HepG2 (cell line): Measurements from ENCODE around the gene LZTR1. TPM values are rescaled to one million over a fixed set of nuclear protein-coding genes. Genes with fewer than 3 reads are reported as not detected.

Source experiments
- BHLHE40 ChIP-seq: IDR thresholded peaks from 2 replicates; pipeline ENCODE4 v1.6.1; 2011; ENCODE audit warnings: low read length, improper control_type of control experiment
- BRD4 ChIP-seq: sonication (generic); formaldehyde crosslinking; IDR thresholded peaks from 2 replicates; pipeline ENCODE4 v1.4.0; 2020; ENCODE audit warnings: missing genetic modification reagents
- CEBPB ChIP-seq: IDR thresholded peaks from 2 replicates; pipeline ENCODE4 v1.6.1; 2011; ENCODE audit warnings: low read depth, low read length, improper control_type of control experiment, borderline replicate concordance
- HNRNPH1 ChIP-seq: fragments of 200-400 bp; formaldehyde crosslinking; optimal IDR thresholded peaks from 2 replicates; pipeline ENCODE3; 2017; ENCODE audit warnings: mild to moderate bottlenecking, low read depth, low read length
- MED8 ChIP-seq: sonication (generic); formaldehyde crosslinking; IDR thresholded peaks from 2 replicates; pipeline ENCODE4 v1.8.1; 2023; ENCODE audit warnings: mild to moderate bottlenecking, missing genetic modification reagents; ENCODE audit not compliant: insufficient replicate concordance
- MTF1 ChIP-seq: sonication (generic); formaldehyde crosslinking; IDR thresholded peaks from 2 replicates; pipeline ENCODE4 v1.5.0; 2020; ENCODE audit warnings: missing genetic modification reagents
- RBM22 ChIP-seq: fragments of 200-400 bp; formaldehyde crosslinking; optimal IDR thresholded peaks from 2 replicates; pipeline ENCODE3; 2017; ENCODE audit warnings: mild to moderate bottlenecking, low read length, moderate library complexity
- RELA ChIP-seq: sonication (generic); formaldehyde crosslinking; IDR thresholded peaks from 2 replicates; pipeline ENCODE4 v1.4.0; 2020; ENCODE audit warnings: missing genetic modification reagents
- SP5 ChIP-seq: IDR thresholded peaks from 2 replicates; pipeline ENCODE4 v1.6.1; 2016; ENCODE audit warnings: low read depth, borderline replicate concordance
- SRY ChIP-seq: sonication (generic); formaldehyde crosslinking; IDR thresholded peaks from 2 replicates; pipeline ENCODE4 v1.8.0; 2022; ENCODE audit warnings: mild to moderate bottlenecking, missing genetic modification reagents
- ZFP1 ChIP-seq: IDR thresholded peaks from 2 replicates; pipeline ENCODE4 v1.6.1; 2016
- ZNF10 ChIP-seq: sonication (generic); formaldehyde crosslinking; IDR thresholded peaks from 2 replicates; pipeline ENCODE4 v1.4.0; 2020; ENCODE audit warnings: mild to moderate bottlenecking, low read depth, missing genetic modification reagents, borderline replicate concordance
- ZNF205 ChIP-seq: IDR thresholded peaks from 2 replicates; pipeline ENCODE4 v1.6.1; 2018; ENCODE audit warnings: missing biosample characterization, missing genetic modification reagents
- ZNF235 ChIP-seq: sonication (generic); formaldehyde crosslinking; IDR thresholded peaks from 2 replicates; pipeline ENCODE4 v1.8.1; 2023; ENCODE audit warnings: mild to moderate bottlenecking, missing genetic modification reagents, borderline replicate concordance
- ZNF33A ChIP-seq: sonication (generic); formaldehyde crosslinking; IDR thresholded peaks from 2 replicates; pipeline ENCODE4 v1.5.1; 2020; ENCODE audit warnings: missing genetic modification reagents, mild to moderate bottlenecking, moderate library complexity, borderline replicate concordance
- ZNF563 ChIP-seq: sonication (generic); formaldehyde crosslinking; IDR thresholded peaks from 2 replicates; pipeline ENCODE4 v1.8.0; 2022; ENCODE audit warnings: mild to moderate bottlenecking, moderate library complexity, missing genetic modification reagents
- ZNF839 ChIP-seq: sonication (generic); formaldehyde crosslinking; IDR thresholded peaks from 2 replicates; pipeline ENCODE4 v1.4.0; 2020; ENCODE audit warnings: missing genetic modification reagents, mild to moderate bottlenecking, borderline replicate concordance
- ZNF879 ChIP-seq: sonication (generic); formaldehyde crosslinking; IDR thresholded peaks from 2 replicates; pipeline ENCODE4 v1.8.1; 2023; ENCODE audit warnings: missing genetic modification reagents
- ZNF891 ChIP-seq: sonication (generic); formaldehyde crosslinking; IDR thresholded peaks from 2 replicates; pipeline ENCODE4 v1.5.0; 2020; ENCODE audit warnings: mild to moderate bottlenecking, missing genetic modification reagents
- polyA plus RNA-seq, 8 experiments: library from polyadenylated mRNA; depleted of rRNA in 3 of 8; stranded (reverse) in 7 of 8; unstranded in 1 of 8; fragments of >200 nt; fragmentation: Illumina TruSeq in 4 of 8; extraction: Trizol in 4 of 8; gene quantifications; 2 replicates each; pipeline versions ENCODE4 v1.2.1 to v1.2.3, GENCODE V29; 2011 to 2016; ENCODE audit warnings: low read depth in 4 of 8, missing spikeins in 1 of 8, mixed read lengths in 1 of 8; ENCODE audit not compliant: insufficient read depth in 1 of 8
- total RNA-seq, 5 experiments: library from RNA; depleted of rRNA; stranded (reverse); fragments of >200 nt; fragmentation: Illumina TruSeq; extraction: Trizol; gene quantifications; 2 replicates each; pipeline ENCODE4 v1.2.3, GENCODE V29; 2016; ENCODE audit warnings: low read depth in 1 of 5
- TF ChIP-seq, protein P1 (sequence below): sonication (generic); formaldehyde crosslinking; IDR thresholded peaks from 2 replicates; pipeline ENCODE4 v1.5.0; 2020; ENCODE audit warnings: missing genetic modification reagents
- TF ChIP-seq, protein P2 (sequence below): sonication (generic); formaldehyde crosslinking; conservative IDR thresholded peaks from 2 replicates; pipeline ENCODE4 v1.8.0; 2022; ENCODE audit warnings: mild to moderate bottlenecking, moderate library complexity, missing genetic modification reagents
- TF ChIP-seq, protein P3 (sequence below): sonication (generic); formaldehyde crosslinking; IDR thresholded peaks from 2 replicates; pipeline ENCODE4 v1.4.0; 2020; ENCODE audit warnings: missing genetic modification reagents
- TF ChIP-seq, protein P4 (sequence below): IDR thresholded peaks from 2 replicates; pipeline ENCODE4 v1.6.1; 2016; ENCODE audit warnings: mild to moderate bottlenecking

Gene LZTR1
- total and polyA plus RNA-seq, 2 of the 13 experiments (the other 11 are each of a cell fraction or from before 2014, with no cell fraction given) = 21.8 to 22.4 TPM

DNA sequence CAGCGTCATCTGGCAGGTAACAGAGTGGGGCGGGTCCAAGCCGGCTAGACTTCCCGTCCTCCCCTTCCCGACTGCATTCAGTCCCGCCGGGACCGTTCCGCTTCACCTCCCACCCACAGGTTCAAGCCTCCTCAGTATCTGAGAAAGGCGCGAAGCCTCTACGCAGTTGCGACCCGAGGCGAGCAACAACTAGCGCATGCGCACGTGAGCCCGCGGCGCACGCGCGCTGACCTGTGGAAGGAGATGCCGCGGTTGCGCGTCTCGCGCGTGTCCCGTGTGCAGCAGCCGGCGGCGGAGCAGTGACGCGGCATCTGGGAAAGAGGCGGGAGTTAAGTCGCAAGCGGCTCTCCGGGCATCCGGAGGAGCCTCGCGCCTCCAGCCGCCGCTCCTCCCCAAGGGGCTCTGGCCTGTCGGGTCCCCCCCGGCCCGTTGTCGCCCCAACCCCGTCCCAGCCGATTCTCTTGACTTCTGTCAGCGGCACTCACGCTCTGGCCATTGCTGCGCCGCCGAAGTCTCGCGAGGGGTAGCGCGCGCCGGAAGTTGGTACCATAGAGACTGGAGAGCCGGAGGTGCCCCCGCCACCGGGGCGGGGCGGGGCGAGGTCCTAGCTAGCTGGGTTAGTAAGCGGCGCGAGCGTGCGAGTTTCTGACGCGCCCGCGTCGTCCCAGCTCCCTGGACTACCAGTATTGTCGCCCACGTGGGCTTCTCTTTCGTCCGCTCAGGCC is 19.7 kb downstream of the LZTR1 start, which contains the start of gene THAP7 (continued):
- TF ChIP-seq RBM22 (no peak), ZNF563 (CRISPR knock-in tag) (no peak), ZFP1 (CRISPR knock-in tag) (peak; percentile 60; the same call in 1 of the 2 replicates), BRD4 (CRISPR knock-in tag) (peak; percentile 92; the same call in 1 of the 2 replicates), ZNF10 (CRISPR knock-in tag) (no peak), BHLHE40 (peak; percentile 83), MED8 (CRISPR knock-in tag) (peak; percentile 79), ZNF839 (CRISPR knock-in tag) (peak; percentile 90; the same call in 1 of the 2 replicates), ZNF891 (peak; percentile 77), RELA (no peak), CEBPB (no peak), SRY (CRISPR knock-in tag) (peak; percentile 66; the same call in 1 of the 2 replicates), HNRNPH1 (peak; percentile 21), MTF1 (peak; percentile 62; the same call in 1 of the 2 replicates), ZNF879 (CRISPR knock-in tag) (peak; percentile 12; the same call in 1 of the 2 replicates), ZNF205 (CRISPR knock-in tag) (peak; percentile 88), ZNF235 (CRISPR knock-in tag) (0 out of 2 replicates have a peak, but pooled peaks have one; percentile 44), ZNF33A (CRISPR knock-in tag) (no peak), SP5 (peak; percentile 63; the same call in 1 of the 2 replicates)
- TF ChIP-seq, protein P1, sequence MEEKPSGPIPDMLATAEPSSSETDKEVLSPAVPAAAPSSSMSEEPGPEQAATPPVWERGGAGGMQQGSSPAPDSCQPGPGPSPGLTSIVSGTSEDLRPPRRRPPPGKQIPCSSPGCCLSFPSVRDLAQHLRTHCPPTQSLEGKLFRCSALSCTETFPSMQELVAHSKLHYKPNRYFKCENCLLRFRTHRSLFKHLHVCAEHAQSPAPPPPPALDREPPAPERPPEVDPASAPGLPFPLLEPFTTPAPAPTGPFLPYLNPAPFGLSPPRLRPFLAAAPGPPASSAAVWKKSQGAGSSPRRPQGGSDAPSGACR (CRISPR knock-in tag) = peak; percentile 89; the same call in 1 of the 2 replicates
- TF ChIP-seq, protein P2, sequence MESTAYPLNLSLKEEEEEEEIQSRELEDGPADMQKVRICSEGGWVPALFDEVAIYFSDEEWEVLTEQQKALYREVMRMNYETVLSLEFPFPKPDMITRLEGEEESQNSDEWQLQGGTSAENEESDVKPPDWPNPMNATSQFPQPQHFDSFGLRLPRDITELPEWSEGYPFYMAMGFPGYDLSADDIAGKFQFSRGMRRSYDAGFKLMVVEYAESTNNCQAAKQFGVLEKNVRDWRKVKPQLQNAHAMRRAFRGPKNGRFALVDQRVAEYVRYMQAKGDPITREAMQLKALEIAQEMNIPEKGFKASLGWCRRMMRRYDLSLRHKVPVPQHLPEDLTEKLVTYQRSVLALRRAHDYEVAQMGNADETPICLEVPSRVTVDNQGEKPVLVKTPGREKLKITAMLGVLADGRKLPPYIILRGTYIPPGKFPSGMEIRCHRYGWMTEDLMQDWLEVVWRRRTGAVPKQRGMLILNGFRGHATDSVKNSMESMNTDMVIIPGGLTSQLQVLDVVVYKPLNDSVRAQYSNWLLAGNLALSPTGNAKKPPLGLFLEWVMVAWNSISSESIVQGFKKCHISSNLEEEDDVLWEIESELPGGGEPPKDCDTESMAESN (CRISPR knock-in tag) = peak; percentile 41
- TF ChIP-seq, protein P3, sequence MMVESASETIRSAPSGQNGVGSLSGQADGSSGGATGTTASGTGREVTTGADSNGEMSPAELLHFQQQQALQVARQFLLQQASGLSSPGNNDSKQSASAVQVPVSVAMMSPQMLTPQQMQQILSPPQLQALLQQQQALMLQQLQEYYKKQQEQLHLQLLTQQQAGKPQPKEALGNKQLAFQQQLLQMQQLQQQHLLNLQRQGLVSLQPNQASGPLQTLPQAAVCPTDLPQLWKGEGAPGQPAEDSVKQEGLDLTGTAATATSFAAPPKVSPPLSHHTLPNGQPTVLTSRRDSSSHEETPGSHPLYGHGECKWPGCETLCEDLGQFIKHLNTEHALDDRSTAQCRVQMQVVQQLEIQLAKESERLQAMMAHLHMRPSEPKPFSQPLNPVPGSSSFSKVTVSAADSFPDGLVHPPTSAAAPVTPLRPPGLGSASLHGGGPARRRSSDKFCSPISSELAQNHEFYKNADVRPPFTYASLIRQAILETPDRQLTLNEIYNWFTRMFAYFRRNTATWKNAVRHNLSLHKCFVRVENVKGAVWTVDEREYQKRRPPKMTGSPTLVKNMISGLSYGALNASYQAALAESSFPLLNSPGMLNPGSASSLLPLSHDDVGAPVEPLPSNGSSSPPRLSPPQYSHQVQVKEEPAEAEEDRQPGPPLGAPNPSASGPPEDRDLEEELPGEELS (CRISPR knock-in tag) = peak; percentile 58
- TF ChIP-seq, protein P4, sequence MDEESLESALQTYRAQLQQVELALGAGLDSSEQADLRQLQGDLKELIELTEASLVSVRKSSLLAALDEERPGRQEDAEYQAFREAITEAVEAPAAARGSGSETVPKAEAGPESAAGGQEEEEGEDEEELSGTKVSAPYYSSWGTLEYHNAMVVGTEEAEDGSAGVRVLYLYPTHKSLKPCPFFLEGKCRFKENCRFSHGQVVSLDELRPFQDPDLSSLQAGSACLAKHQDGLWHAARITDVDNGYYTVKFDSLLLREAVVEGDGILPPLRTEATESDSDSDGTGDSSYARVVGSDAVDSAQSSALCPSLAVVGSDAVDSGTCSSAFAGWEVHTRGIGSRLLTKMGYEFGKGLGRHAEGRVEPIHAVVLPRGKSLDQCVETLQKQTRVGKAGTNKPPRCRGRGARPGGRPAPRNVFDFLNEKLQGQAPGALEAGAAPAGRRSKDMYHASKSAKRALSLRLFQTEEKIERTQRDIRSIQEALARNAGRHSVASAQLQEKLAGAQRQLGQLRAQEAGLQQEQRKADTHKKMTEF (CRISPR knock-in tag) = peak; percentile 99
